GM21423 (cell line): Measurements from ENCODE around the gene TBC1D10B.
"Not testable (repeated sequence)": the region's sequence is repeated elsewhere in the genome, so short reads cannot be mapped to it uniquely, and the experiment has no call there.

Experiments used
- ATAC-seq: cut with Tn5 transposase; IDR thresholded peaks from one replicate; pipeline ENCODE4 v1.9.1; 2021; ENCODE audit warnings: mild to moderate bottlenecking, moderate library complexity; ENCODE audit not compliant: unreplicated experiment

The TBC1D10B gene

DNA sequence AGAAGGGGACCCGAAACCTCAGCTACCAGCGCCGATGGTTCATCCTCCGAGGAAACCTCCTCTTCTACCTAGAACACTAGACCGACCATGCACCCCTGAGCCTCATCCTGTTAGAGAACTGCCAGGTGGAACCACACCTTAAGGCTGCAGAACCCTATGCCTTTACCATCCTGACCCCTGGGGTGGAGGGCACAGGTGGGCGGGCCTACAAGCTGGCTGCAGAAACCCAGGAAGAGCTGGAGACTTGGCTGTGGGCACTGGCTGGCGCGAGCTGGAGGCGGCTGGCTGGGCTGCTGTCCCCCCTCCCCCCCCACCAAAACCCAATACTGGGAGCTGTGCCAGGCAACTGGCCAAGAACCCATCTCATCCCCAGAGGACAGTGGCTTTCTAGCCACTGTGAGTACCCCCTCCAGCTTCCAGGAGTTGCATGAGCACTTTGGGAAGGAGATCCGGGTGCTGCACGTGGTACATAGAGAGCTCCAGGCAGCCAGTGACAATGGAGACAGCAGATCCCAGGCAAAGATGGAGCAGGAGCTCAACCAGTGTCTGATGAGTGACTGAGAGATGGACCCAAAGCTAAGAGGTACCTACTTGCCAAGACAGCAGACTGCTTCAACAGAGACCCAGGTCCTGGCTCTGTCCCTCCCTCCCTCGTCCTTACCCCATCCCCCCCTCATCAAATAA lies 13.8 kb downstream of the TBC1D10B start:
- ATAC-seq, result no peak

DNA sequence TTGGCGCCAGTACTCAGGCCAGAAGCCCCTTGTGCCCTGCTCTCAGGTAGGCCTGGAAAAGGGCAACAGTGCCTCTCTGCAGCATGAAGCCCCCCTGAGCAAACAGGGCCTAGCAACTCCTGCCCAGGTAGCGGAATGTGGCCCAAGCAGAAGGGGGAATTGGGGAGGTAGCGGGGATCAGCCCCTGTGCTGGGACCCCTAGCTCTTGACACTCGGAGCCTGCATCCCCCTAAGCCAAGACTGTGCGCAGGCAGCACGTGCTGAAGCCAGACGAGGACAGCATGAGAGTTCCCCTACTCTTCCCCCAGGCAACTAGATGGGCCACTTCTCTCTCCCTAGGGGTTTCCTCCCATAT lies 14.4 kb downstream of the TBC1D10B start:
- no peak for ATAC-seq

DNA sequence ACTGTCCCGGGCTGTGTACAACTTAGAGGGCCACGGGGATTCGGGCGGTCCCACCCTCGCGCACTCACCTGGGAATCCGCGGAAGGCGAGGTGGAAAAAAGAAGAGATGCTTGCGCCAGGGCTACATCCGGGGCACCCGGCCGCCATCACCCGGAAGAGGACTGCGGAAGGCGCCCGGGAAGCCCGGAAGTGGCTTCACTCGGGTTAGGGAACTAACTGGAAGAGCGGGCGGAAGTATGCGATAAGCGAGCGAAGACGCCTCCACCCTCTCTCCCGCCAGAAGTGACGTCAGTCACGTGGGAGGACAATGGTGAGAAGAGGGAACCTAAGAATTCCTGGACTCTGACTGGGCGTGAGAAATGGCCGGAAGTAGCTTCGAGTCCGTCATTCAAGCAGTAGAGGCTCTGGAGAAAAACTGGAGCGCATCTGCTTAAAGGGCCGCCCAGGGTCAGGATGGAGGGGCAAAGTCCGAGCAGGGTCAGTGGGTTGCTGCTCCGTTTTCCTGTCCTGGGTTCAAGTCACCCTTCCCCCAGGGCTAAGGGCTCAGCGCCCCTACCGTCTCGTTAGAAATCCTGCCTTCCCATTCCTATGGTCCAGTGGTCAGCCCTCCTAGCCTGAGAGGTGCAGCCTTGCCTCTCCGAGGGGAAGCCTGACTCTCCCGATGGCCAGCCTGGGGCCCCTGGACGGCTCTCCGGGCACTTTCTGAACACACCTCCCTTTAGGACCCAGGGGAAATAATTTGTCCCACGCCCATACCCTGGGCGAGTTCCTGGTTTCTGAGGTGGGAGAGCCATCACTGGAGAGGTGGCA lies 14.9 kb downstream of the TBC1D10B start, which contains the start of gene CD2BP2:
CD2BP2 (minus strand) TSS at position 165 of the 810 bp plus-strand sequence. CDS start 627 bp downstream, outside the sequence.
- peak; percentile 42 for ATAC-seq

DNA sequence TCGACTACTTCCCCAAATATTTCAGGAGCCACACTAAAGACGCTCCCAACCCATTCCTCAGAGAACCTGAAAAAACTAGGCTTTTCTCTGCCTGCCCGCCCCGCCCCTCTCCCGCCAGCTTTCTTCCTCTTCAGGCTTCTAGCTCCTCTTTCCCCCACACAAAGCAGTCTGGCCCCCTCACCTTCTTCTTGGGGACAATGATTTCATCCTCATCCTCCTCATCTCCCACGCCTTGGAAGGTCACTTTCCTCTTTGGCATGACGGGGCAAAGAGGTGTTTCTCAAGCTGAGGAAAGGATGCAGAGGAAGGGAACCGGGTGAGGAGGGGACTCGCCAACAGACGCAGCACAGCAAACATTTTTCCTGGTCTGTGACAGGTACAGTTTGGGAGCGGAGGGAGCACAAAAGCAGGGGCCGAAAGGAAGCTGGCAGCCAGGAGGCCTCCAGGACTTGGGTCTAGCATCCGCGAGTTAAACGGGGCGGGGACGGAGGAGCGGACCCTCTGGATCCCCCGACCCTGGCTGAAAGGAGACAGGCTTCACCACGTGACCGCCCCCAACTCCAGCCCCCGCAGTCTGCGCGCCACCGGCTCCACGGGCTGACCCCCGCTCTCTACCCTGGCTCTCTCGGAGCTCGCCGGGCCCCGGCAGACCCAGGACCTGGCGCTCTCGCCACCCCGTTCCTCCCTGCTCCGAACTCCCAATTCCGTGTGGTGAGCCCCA lies 15.7 kb downstream of the TBC1D10B start:
- no peak for ATAC-seq

DNA sequence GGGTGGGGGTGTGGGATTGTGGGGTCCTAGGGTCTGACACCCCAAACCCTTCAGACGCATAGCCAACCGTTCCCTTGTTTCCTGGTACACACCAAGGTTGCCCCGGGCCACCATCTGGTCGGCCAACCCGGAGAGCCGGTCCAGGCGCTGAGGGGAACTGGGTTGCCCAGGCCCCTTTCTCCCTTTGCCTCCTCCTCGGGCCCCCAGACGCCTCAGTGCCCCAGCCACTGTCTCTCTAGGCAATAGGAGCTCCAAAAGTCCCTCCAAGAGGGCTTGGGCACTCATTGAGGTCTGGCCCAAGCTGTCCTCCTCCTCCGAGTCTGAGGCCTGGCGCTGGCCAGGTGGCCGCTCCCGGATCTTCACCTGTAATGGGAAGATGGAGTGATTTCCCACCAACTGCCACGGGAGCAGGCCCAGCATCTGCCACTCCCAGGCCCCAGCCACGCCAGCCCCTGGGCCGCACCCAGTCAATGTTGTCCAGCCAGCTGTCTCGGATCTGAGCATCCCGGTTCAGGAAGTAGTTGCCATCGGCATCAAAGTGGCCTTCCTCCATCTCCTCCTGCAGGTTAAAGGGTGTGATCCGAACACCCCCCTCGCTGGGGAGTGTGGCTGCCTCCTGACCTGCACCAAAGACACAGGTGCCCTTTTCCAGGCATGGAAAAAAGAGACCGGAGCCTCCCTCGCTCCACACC lies 16.7 kb downstream of the TBC1D10B start:
- ATAC-seq, result no peak

DNA sequence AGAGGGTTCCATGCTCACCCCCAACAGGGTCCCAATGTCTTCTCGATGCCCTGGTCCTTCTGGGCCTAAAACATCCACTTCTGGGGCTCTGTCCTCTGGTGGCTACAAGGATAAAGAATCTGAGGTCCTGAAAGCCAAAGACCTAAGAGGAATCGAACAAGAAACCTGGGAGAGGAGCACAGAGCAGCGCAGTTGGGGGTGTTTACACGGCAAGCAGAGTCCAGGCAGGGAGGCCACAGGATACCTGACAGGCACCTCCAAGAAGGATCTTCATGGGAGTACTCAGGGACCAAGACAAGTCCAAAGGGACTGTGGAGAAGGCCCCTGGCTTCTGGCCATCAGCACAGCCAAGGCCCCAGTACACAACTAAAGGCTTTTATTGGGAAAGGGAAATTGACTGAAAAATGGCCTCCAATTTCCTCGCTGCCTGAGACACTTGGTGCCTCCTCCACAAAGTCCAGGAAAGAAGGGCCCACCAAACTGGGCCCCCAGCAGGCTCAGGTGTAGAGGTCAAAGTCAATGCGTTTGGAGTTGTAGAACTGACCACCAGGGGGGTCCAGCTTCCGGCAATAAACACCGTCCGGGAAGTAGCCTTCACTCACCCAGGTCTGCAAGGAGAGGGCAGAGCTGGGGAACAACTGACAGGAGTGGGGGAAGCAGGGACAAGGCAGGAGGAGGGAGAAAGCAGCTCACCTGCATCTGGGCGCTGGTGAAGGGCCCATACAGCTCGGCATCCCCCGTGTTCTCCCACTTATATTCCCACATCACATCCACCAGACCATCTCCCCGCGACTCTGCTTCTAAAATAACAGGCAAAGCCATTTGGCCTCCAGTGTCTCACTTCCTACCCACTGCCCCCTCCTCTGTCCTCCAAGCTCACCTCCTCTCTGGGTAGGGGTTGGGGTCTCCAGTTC lies 17.5 kb downstream of the TBC1D10B start:
- ATAC-seq, result no peak

DNA sequence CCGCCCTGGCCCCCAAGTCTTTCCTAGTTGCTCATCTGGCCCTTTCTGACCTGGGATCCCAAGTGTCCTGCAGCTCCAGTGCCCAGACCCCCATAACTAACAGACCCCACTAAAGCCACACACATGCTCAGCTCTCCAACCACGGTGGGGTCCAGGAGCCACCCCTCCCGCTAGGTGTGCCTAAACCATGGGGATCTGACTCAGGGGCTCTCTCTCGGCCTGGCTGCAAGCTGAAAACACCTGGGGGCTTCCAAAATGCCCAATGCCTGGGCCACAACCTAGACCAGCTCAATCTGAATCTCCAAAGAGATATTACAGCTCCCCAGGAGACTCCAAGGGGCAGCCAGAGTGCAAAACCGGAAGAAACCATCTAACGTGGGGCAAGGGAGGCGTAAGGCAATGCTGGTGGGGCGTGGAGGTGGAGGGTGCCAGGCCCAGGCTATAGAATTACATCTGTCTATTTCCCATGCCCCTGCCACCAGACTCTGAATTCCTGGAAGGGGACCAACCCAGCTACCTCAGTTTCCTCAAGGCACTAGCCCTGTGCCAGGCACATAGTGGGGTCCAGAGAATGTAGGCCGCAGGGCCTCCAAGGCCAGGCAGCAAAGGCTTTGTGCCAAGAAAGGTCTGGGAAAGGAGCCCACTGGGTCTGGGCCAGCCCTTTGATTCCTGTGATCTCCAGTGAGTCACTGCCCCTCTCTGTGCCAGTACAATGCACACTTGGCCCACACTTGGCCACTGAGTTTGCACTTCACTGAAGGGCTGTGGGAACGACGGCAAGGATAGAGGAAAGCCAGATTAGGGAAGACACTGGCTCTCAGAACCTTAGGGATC lies 18.5 kb downstream of the TBC1D10B start:
- ATAC-seq, result no peak

DNA sequence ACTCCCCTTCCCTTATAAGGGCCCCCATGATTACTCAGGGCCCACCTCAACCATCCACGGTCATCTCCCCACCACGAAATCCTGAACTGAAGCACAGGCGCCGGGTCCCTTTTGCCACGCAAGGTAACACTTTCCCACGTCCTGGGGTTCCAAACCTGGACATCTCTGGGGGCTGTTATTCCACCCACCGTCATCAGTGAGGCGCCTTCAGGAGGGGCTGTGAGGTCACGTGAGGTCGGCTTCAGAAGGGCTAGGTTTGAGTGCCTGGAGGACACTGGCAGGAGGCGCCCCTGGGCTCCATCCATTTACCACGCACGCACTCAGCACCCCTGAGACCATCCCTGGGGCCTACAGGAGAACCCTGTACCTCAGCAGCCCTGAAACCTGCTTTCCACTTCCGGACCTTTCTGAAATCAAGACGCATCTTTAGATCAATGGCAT lies 19.3 kb downstream of the TBC1D10B start:
- ATAC-seq, result no peak

DNA sequence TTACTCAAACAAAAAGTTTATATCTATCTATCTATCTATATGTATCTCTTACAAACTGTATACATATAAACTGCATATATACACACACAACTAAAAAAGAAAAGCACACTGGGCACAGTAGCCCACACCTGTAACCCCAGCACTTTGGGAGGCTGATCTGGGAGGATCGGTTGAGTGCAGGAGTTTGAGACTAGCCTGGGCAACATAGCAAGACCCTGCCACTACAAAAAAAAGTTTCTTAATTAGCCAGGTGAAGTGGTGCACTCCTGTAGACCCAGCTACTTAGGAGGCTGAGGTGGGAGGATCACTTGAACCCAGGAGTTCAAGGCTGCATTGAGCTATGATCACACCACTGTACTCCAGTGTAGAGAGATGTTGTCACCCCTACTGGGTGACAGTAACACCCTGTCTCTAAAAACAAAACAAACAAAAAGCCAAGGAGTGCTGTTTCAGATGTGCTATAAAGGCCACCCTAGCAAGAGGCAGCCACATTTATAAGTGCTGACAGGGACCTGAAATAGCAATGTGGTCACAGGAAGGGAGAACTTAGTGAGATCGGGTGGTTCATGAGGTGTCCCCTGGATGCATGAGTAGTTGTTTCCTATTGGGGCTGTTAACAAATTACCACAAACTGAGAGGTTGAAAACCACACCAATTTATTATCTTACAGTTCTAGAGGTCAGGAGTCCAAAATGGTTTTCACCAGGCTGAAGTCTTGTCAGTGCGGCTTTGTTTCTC lies 20.0 kb downstream of the TBC1D10B start:
- ATAC-seq, result peak; percentile 44

DNA sequence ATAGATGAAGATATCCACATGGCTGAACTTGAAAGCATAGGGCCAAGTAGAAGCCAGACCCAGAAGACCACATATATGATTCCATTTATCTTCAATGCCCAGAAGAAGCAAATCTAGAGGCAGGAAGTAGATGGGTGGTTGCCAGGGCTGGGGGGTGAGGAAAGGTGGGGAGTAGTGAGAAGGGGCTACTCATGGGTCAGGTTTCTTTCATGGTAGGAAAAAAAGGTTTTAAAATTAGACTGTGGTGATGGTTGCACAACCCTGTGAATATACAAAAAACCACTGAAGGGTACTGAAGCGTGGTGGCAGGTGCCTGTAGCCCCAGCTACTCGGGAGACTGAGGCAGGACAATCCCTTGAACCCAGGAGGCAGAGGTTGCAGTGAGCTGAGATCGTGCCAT lies 20.6 kb downstream of the TBC1D10B start:
- ATAC-seq, result peak; percentile 43

DNA sequence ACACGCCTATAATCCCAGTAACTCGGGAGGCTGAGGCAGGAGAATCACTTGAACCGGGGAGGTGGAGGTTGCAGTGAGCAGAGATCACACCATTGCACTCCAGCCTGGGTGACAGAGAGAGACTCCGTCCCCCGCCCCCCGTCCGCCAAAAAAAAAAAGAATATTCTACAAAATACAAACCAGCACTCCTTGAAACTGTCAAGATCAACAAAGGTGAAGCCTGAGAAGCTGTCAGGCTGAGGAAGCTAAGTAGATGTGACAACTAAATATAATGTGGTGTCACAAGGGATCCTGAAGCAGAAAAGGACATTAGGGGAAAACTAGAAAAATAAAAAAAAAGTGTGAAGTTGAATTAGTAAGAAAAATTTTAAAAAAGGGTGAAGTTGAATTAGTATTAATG lies 21.4 kb downstream of the TBC1D10B start:
- no peak for ATAC-seq

DNA sequence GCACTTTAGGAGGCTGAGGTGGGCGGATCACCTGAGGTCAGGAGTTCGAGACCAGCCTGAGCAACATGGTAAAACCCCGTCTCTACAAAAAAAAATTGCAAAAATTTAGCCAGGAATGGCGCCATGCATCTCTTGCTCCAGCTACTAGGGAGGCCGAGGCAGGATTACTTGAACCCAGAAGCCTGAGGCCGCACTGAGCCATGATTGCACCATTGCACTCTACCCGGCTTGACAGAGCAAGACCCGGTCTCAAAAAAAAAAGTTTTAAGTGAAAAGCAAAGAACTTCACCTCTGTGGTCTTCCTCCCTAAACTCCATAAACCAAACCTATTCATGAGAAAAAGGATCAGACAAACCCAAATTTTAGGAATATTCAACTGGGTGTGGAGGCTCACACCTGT lies 22.2 kb downstream of the TBC1D10B start:
- no peak for ATAC-seq

DNA sequence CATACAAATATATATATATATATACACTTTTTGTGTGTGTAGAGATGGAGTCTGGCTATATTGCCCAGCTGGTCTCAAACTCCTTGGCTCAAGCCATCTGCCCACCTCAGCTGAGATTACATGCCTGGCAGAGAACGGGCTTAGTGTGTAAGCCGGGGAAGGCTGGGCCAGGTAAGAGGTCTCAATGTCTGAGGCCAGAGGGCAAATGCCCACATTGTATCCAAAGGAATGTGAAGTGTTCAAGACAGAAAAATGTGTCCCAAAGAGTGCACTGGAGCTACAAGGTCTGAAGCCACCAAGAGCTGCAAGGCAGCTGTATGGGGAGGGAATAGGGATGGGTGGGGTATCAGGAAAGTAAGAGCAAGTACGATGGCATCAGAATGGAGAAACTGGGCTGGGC lies 24.0 kb downstream of the TBC1D10B start:
- no peak for ATAC-seq

DNA sequence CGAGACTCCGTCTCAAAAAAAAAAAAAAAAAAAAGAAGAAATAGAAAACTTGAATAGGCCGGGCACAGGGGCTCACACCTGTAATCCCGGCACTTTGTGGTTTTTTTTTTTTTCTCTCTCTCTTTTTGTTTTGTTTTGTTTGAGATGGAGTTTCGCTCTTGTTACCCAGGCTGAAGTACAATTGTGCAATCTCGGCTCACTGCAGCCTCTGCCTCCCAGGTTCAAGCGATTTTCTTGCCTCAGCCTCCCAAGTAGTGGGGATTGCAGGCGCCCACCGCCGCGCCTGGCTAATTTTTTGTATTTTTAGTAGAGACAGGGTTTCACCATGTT lies 26.8 kb downstream of the TBC1D10B start:
- ATAC-seq, result not testable (repeated sequence)

DNA sequence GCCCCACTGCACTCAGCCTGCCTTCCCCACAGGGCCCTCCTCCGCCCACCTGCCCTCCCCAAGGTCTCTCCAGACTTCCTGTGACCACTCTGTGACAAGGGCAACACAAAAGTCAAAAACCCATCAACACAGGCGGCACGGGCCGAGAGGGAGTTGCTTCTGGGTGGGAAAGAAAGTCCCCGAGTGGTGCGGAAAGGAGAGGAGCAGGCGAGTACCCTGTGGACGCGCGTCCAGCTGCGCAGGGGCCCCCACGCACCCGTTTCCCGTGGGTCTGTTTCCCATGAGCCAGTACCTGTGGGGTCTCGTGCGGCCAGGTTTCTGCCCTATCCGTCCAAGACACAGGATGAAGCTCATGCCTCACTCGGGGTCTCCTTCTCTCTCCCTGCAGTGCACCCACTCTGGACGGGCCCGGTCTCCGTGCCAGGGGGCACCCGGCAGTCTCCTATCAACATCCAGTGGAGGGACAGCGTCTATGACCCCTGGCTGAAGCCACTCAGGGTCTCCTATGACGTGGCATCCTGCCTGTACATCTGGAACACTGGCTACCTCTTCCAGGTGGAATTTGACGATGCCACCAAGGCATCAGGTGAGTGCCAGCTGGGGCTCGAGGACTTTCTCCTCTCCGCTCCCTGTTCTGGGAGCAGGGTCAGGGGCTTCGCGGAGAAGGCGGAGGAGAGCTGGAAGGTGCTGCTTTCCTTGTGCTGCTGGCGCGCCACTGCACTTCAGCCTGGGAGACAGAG lies 27.4 kb downstream of the TBC1D10B start:
- ATAC-seq, result no peak

DNA sequence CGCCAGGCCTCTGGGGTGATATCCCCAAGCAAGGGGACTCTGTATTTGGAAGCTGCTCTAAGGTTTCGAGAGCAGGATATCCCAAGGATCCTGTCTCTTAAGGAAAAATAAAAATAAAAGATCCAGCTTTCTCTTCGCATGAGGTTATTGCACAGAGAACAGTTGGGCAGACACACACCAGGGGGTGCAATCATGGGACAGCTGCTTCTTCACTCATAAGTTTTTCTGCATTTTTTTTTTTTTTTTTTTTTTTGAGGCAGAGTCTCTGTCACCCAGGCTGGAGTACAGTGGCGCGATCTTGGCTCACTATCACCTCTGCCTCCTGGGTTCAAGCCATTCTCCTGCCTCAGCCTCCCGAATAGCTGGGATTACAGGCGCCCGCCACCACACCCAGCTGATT lies 28.3 kb downstream of the TBC1D10B start:
- not testable (repeated sequence) for ATAC-seq

DNA sequence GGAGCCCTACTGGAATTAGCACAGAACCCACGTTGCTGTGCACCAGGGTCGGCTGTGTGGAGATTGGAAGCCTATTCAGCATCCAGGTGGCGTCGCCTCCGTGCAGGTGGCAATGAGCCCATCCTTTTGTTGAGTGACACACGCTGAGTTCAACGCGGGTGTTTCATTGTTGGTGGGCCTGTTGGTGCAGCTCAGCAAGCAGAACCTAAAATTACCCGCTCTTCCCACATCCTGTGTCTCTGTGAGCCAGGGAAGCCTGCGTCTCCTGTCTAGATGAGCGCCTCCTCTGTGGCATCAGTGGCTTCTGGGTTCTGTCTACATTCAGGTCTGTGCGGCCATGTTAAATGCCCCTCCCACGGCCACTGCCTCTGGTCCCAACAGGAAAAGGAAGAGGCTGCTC lies 29.7 kb downstream of the TBC1D10B start:
- ATAC-seq, result no peak

DNA sequence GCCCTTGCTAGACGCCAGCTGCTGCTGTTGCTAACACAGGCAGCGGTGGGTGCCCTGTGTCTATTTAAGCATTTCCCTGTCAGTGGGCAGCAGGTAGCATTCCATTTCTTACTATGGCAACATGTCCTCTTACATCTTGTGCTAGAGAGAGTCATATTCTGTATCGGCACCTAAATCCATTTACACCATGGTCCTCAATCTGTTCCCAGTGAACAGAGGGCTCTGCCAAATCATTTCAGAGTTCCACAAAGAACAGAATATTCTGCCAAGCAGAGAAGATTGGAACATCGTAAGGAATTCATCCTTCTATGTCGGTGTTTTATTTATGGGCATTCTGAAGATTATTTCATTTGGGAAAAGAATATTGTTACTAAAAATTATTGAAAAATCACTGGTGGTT lies 31.6 kb downstream of the TBC1D10B start:
- ATAC-seq, result not testable (repeated sequence)
